Activated CD4-positive, alpha-beta memory T cell treated with anti-CD3 and anti-CD28 coated beads, Interleukin-2, amount 10 ng/mL, durations not matched to agents 7 days and 5 days (primary cell): ENCODE measurements around the gene DNAAF3. TPM values are rescaled to one million over a fixed set of nuclear protein-coding genes. Genes with fewer than 3 reads are reported as not detected.
"Not testable (repeated sequence)": the region's sequence is repeated elsewhere in the genome, so short reads cannot be mapped to it uniquely, and the experiment has no call there.

ENCODE experiments used
- CTCF ChIA-PET: fragments of 350-600 bp; sonication (Branson Sonifier 250); formaldehyde crosslinking; loops from one replicate; lab custom pipeline; 2021; ENCODE audit warnings: antibody characterized with exemption, inconsistent platforms; lab: Charles Lee
- POLR2A ChIA-PET: fragments of 350-600 bp; sonication (Branson Sonifier 250); formaldehyde crosslinking; loops from one replicate; lab custom pipeline; 2021; ENCODE audit warnings: antibody characterized with exemption; lab: Charles Lee
- DNase-seq: peaks from one replicate; pipeline ENCODE4 v3.0.0-alpha.2; 2020
- H3K27ac Mint-ChIP-seq: one replicate; pipeline ENCODE4 v1.8.0; 2021; ENCODE audit warnings: mild to moderate bottlenecking, mixed read lengths
- H3K27me3 Mint-ChIP-seq: one replicate; pipeline ENCODE4 v1.8.0; 2021; ENCODE audit warnings: mixed read lengths
- H3K36me3 Mint-ChIP-seq: one replicate; pipeline ENCODE4 v1.8.0; 2021; ENCODE audit warnings: low read depth, mixed read lengths
- H3K4me1 Mint-ChIP-seq: one replicate; pipeline ENCODE4 v1.8.0; 2021; ENCODE audit warnings: mixed read lengths
- H3K4me3 Mint-ChIP-seq: one replicate; pipeline ENCODE4 v1.8.0; 2021; ENCODE audit warnings: mild to moderate bottlenecking, mixed read lengths
- H3K9me3 Mint-ChIP-seq: one replicate; pipeline ENCODE4 v1.8.0; 2021; ENCODE audit warnings: mixed read lengths
- total RNA-seq, 2 experiments: library from RNA; stranded (reverse); gene quantifications; one replicate each; pipeline ENCODE4 v1.2.3, GENCODE V29; 2021

The DNAAF3 gene
- total RNA-seq, result not detected

GRCh38 chr19:55166530-55167268 lies at the start of gene DNAAF3:
Gene DNAAF3 (minus strand): TSS chr19:55166613. CDS start chr19:55166413, 200 bp downstream.
- Mint-ChIP-seq H3K36me3 (no peaks in the 10 kb centered on the region), H3K4me1 (peaks cover 11% of the 10 kb centered on the region), H3K4me3 (peak within 1 kb of the TSS; percentile 60), H3K27me3 (peaks cover 52% of the 10 kb centered on the region), H3K9me3 (no peaks in the 10 kb centered on the region), H3K27ac (peak within 1 kb of the TSS; percentile 31)
- POLR2A ChIA-PET, result interaction anchor here (0.9 kb wide), 1 partner anchor 89 kb away, joined by 3 read pairs; no protein-coding TSS in a partner anchor
- peak; percentile 77 for DNase-seq
- CTCF ChIA-PET, result interaction anchor here (1.0 to 2.2 kb wide), 3 partner anchors 26 to 338 kb away, joined by 4 to 7 read pairs (median 4); no protein-coding TSS in a partner anchor

GRCh38 chr19:55213547-55213946 lies 47.1 kb upstream of the DNAAF3 start:
- ChIA-PET POLR2A (no interaction called here), CTCF (no interaction called here)
- peaks cover 14% of the 10 kb centered on the region for H3K4me1 Mint-ChIP-seq
- peaks cover 10% of the 10 kb centered on the region for H3K9me3 Mint-ChIP-seq
- no peak overlapping the region for H3K27ac Mint-ChIP-seq
- peaks cover 3% of the 10 kb centered on the region for H3K36me3 Mint-ChIP-seq
- H3K4me3 Mint-ChIP-seq, result no peak overlapping the region
- peaks cover 22% of the 10 kb centered on the region for H3K27me3 Mint-ChIP-seq
- DNase-seq, result no peak

- ChIA-PET CTCF (no interaction called here), POLR2A (no interaction called here)
- Mint-ChIP-seq H3K9me3 (peaks cover 10% of the 10 kb centered on the region), H3K4me1 (peaks cover 11% of the 10 kb centered on the region), H3K4me3 (no peak overlapping the region), H3K36me3 (peaks cover 3% of the 10 kb centered on the region), H3K27ac (no peak overlapping the region), H3K27me3 (peaks cover 22% of the 10 kb centered on the region)
- peak; percentile 63 for DNase-seq
These were observed 46.0 kb upstream of the DNAAF3 start for GRCh38 chr19:55212447-55212846.

- peaks cover 13% of the 10 kb centered on the region for H3K27me3 Mint-ChIP-seq
- ChIA-PET CTCF (interaction anchor here (0.7 kb wide), 2 partner anchors 52 to 91 kb away, joined by 3 to 5 read pairs; no protein-coding TSS in a partner anchor), POLR2A (interaction anchor here (0.6 kb wide), 1 partner anchor 16 kb away, joined by 3 read pairs; no protein-coding TSS in a partner anchor)
- peaks cover 3% of the 10 kb centered on the region for H3K36me3 Mint-ChIP-seq
- peaks cover 6% of the 10 kb centered on the region for H3K9me3 Mint-ChIP-seq
- H3K27ac Mint-ChIP-seq, result no peak overlapping the region
- no peak for DNase-seq
- peaks cover 4% of the 10 kb centered on the region for H3K4me1 Mint-ChIP-seq
- H3K4me3 Mint-ChIP-seq, result no peak overlapping the region
These were observed 43.5 kb upstream of the DNAAF3 start for GRCh38 chr19:55209693-55210472.

GRCh38 chr19:55208880-55209692 lies 42.7 kb upstream of the DNAAF3 start, which contains the start of gene PTPRH:
Gene PTPRH (minus strand): TSS chr19:55209501. CDS start chr19:55209433, 68 bp downstream.
- Mint-ChIP-seq H3K4me3 (no peak within 1 kb of the TSS), H3K36me3 (peaks cover 3% of the 10 kb centered on the region), H3K27me3 (peaks cover 11% of the 10 kb centered on the region), H3K9me3 (peaks cover 4% of the 10 kb centered on the region), H3K27ac (no peak within 1 kb of the TSS), H3K4me1 (peaks cover 4% of the 10 kb centered on the region)
- no peak for DNase-seq
- ChIA-PET POLR2A (interaction anchor here (0.6 kb wide), 1 partner anchor 15 kb away, joined by 3 read pairs; no protein-coding TSS in a partner anchor), CTCF (interaction anchor here (0.7 kb wide), 1 partner anchor 92 kb away, joined by 3 read pairs; no protein-coding TSS in a partner anchor)

GRCh38 chr19:55206664-55207500 lies 40.5 kb upstream of the DNAAF3 start:
- no peak overlapping the region for H3K4me3 Mint-ChIP-seq

GRCh38 chr19:55202199-55202598 lies 35.8 kb upstream of the DNAAF3 start:
- H3K27ac Mint-ChIP-seq, H3K4me3 Mint-ChIP-seq, CTCF ChIA-PET, H3K36me3 Mint-ChIP-seq, H3K4me1 Mint-ChIP-seq, H3K9me3 Mint-ChIP-seq, DNase-seq, POLR2A ChIA-PET: not testable (repeated sequence)
- peaks cover 14% of the 10 kb centered on the region for H3K27me3 Mint-ChIP-seq

More at GRCh38 chr19:55206664-55207500, 40.5 kb upstream of the DNAAF3 start:
- Mint-ChIP-seq H3K9me3 (no peaks in the 10 kb centered on the region), H3K27ac (no peak overlapping the region), H3K27me3 (peaks cover 17% of the 10 kb centered on the region), H3K4me1 (peaks cover 4% of the 10 kb centered on the region), H3K36me3 (no peaks in the 10 kb centered on the region)
- peak; percentile 63 for DNase-seq
- ChIA-PET POLR2A (no interaction called here), CTCF (interaction anchor here (0.9 kb wide), 1 partner anchor 95 kb away, joined by 3 read pairs; no protein-coding TSS in a partner anchor)

- ChIA-PET POLR2A (no interaction called here), CTCF (no interaction called here)
- H3K4me1 Mint-ChIP-seq, result no peaks in the 10 kb centered on the region
- peaks cover 9% of the 10 kb centered on the region for H3K27me3 Mint-ChIP-seq
- no peaks in the 10 kb centered on the region for H3K36me3 Mint-ChIP-seq
- no peak overlapping the region for H3K4me3 Mint-ChIP-seq
- no peak overlapping the region for H3K27ac Mint-ChIP-seq
- DNase-seq, result no peak
- H3K9me3 Mint-ChIP-seq, result no peaks in the 10 kb centered on the region
These were observed 33.3 kb upstream of the DNAAF3 start for GRCh38 chr19:55199620-55200204.

- Mint-ChIP-seq H3K27ac (no peak overlapping the region), H3K27me3 (peaks cover 7% of the 10 kb centered on the region), H3K36me3 (no peaks in the 10 kb centered on the region), H3K4me3 (no peak overlapping the region), H3K4me1 (no peaks in the 10 kb centered on the region), H3K9me3 (no peaks in the 10 kb centered on the region)
- no peak for DNase-seq
- ChIA-PET POLR2A (interaction anchor here (0.7 kb wide), 1 partner anchor 17 kb away, joined by 3 read pairs; no protein-coding TSS in a partner anchor), CTCF (interaction anchor here (1.6 kb wide), 1 partner anchor 103 kb away, joined by 5 read pairs; no protein-coding TSS in a partner anchor)
These were observed 32.2 kb upstream of the DNAAF3 start for GRCh38 chr19:55198651-55199050.

- H3K27me3 Mint-ChIP-seq, result peaks cover 6% of the 10 kb centered on the region
These were observed 31.1 kb upstream of the DNAAF3 start for GRCh38 chr19:55197528-55197927.

GRCh38 chr19:55196803-55197202 lies 30.4 kb upstream of the DNAAF3 start:
- ChIA-PET CTCF (no interaction called here), POLR2A (no interaction called here)
- Mint-ChIP-seq H3K27ac (no peak overlapping the region), H3K36me3 (no peaks in the 10 kb centered on the region), H3K27me3 (peaks cover 4% of the 10 kb centered on the region), H3K4me3 (no peak overlapping the region), H3K4me1 (no peaks in the 10 kb centered on the region), H3K9me3 (no peaks in the 10 kb centered on the region)
- no peak for DNase-seq

More at GRCh38 chr19:55197528-55197927, 31.1 kb upstream of the DNAAF3 start:
- no peak for DNase-seq
- Mint-ChIP-seq H3K4me3 (no peak overlapping the region), H3K36me3 (no peaks in the 10 kb centered on the region), H3K27ac (no peak overlapping the region), H3K9me3 (no peaks in the 10 kb centered on the region), H3K4me1 (no peaks in the 10 kb centered on the region)
- ChIA-PET CTCF (interaction anchor here (1.6 kb wide), 1 partner anchor 104 kb away, joined by 5 read pairs; no protein-coding TSS in a partner anchor), POLR2A (no interaction called here)
